Stimulated activated naive CD4-positive, alpha-beta T cell treated with Interleukin-2 at 50 U/mL for 16 hours (primary cell): ENCODE results near the gene CCDC69.
"Not testable (repeated sequence)": the region's sequence is repeated elsewhere in the genome, so short reads cannot be mapped to it uniquely, and the experiment has no call there.

ENCODE experiments used
- DNase-seq: peaks from one replicate; lab custom pipeline; 2025; lab: John Stamatoyannopoulos, UW

The CCDC69 gene

GRCh38 chr5:151222054-151222789 lies 1.7 kb downstream of the CCDC69 start:
- no peak for DNase-seq

- DNase-seq = no peak
Measured at GRCh38 chr5:151221574-151221973, 2.3 kb downstream of the CCDC69 start.

DNA sequence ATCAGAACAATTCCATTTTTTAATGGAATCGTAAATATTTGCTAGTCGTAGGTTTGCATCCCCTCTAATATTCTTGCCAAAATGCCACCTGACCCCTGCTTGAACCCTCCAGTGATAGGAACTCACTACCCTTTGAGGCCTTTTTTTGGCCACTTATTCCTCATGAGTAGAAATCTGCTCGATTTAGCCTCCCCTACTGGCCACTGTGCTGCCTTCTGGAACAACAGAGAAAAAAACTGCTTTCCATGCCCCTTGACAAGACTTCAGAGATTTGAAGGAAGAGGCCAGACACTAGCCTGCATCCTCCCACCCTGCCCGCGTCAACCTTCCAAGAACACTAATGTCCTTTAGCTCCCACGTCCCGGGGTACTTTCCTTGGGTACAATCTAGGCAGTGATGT lies 4.1 kb downstream of the CCDC69 start:
- no peak for DNase-seq

GRCh38 chr5:151219138-151219537 lies 4.8 kb downstream of the CCDC69 start:
- no peak for DNase-seq

DNA sequence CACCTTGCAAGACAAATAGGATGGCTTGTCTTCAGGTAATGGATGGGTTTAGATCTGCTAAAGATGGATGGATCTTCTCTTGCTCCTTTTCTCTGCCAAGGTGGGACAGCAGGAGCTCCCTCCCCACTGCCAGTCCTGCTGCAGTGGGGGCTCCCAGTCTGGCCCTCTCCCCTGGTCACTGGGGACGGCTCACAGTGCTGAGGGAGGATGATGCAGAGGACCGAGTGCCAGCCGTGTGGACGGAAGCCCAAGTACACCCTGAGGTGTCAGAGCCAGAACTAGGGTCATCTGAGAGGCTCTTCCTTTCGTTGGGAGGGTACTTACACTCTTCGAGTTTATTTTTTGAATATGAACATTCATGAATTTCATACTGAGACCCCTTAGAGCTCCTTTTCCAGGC lies 5.7 kb downstream of the CCDC69 start:
- DNase-seq = no peak

GRCh38 chr5:151216781-151217180 lies 7.1 kb downstream of the CCDC69 start:
- DNase-seq = no peak

DNA sequence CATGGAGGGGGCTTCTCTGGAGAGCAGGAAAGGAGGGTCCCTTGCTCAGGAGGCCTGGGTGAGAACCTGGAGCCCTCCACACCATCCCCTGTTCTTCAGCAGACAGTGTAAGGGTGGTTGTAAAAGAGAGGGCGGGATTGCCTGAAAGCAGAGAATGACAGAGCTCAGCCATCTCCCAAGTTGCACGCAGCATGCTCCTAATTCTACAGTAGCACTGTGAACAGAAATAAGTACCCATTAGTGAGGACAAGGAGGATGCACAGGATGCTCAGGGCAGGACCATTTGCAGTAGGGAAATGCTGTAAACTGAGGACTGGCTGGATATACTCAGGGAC lies 8.4 kb downstream of the CCDC69 start:
- DNase-seq = no peak

DNA sequence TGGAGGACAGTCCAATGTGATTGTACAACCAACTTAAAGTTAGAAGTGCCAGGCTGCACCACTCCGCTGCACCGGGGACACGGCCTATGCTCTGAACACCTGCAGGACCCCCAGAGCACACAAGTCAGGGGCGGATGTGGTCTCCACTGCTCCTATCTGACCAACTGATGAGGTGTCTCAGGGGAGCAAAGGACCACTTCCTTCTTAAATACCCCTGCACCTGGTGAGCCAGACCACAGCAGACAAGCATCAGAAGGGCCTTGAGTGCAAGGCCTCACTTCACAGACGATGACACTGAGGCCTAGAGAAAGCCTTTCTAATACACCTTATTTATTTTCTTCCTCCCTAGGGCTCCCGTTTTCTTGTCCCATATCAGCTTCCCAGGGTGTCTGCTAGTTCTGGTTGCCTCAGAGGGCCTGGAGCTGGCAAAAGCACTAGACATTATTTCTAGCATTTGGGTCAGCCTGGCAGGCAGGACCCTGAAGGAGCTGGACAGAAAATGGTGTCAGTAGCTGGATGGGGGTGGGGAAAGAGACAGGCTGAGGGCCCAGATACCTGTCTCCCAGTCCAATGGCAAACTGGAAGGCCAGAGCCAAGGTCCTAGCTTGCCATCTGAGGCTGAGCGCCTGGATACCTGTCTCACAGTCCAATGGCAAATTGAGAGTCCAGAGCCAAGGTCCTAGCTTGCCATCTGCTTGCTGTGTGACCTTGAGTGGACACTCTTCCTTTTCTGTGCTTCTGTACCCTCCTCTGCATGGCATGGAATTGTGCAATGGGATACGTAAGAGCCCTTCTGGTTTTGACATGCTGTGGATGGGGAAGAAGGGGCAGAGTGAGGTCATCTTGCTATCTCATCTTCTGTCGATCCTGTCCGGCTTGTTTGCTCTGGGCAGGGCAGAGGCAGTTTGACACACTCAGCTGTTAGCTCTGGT lies 9.0 kb downstream of the CCDC69 start:
- DNase-seq = no peak

GRCh38 chr5:151213803-151214613 lies 9.9 kb downstream of the CCDC69 start:
- DNase-seq = peak; percentile 79

DNA sequence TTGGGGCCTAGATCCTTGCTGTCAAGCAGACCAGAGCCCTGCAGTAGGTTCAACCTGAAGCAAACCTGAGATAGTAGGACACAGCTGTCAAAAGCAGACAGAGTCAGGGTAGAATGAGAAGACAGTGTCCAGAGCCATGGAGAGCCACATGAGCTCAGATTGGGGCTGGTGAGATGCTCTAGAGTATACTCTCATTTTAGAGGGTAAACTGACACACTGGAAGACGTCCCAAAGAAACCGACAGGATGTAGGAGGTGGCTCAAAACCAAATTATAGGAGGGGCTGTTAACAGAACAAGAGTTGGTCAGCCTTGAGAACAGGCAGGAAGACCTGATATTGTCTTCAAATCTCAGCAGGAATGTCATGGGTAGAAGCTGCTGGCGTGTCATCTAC lies 11.5 kb downstream of the CCDC69 start:
- DNase-seq = no peak

- DNase-seq = no peak
Measured at GRCh38 chr5:151208481-151208914, 15.4 kb downstream of the CCDC69 start.

DNA sequence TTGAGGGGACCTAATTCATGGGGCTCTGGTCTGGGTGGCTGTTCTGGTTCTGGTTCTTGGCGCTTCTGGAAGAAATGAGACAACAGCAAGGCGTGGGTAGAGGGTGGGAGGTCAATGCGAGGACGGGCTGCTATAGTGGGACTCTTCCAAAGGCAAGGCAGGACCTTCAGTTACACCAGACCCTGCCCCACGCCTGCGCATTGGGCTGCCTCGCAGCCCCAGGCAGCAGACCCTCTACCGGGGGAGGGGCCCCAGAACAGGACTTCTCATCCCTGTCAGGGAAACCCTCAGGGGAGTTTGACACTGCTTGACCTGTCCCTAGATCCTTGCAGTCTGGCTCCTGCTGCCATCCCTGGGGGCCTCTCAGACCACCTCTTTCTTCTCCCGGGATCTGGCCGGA lies 18.5 kb downstream of the CCDC69 start:
- DNase-seq = no peak

DNA sequence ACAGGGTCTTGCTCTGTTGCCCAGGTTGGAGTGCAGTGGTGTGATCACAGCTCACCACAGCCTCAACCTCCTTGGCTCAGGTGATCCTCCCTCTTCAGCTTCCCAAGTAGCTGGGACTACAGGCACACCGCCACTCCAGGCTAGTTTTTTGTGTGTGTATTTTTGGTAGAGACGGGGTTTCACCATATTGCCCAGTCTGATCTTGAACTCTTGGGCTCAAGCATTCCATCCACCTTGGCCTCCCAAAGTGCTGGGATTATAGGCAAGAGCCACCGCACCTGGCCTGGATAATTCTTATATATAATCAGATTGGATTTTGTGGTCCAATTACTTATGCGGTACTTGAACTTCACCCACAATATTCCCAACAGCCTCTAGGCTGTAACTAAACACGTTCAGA lies 19.8 kb downstream of the CCDC69 start:
- DNase-seq = no peak

- DNase-seq = peak; percentile 45
Measured at GRCh38 chr5:151202381-151203139, 21.3 kb downstream of the CCDC69 start.

GRCh38 chr5:151200913-151201595 lies 22.8 kb downstream of the CCDC69 start:
- DNase-seq = no peak

DNA sequence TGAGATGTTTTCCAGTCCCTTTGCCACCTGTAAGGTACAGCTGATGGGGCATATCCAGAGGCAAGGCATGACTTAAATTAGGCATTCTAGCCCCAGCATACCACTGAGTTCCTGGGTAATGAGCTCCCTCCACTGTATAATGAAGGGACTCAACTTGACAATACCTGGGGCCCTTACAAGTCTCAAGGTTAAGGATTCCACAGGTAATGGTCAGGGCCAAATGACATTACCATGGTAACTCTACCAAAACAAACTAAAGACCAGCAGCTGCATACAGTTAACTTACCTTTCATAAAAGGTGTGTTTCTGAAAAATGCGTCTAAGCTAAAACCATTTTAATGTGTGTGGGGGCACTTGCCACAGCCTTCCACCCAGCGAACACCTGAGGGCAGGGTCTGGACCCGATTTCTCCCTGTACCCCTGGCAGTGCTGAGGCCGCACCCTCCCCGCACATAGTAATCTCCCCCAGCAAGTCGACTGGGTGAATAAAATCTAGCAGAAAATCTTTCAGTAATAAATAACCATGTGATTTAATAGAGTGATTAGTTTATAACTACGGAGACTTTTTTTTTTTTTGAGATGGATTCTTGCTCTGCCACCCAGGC lies 24.2 kb downstream of the CCDC69 start:
- DNase-seq = no peak

DNA sequence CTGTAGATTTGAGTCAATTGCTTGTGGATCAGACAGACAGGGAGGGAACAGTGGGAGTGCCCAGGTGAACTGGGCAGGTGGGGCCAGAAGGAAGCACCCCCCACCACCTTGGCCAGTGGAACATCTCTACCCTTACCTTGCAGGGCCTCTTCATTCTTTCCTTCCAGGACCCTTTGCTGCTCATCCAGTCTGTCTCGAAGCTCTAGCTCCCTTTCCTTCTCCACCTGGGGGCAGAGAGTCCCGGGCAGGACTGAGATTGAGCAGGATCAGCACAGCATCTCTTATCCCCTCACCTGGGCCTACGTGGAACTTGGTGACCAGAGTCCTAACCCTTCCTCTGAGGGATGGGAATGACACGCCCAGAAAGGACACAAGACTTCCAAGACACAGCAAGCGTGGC lies 25.0 kb downstream of the CCDC69 start:
- DNase-seq = no peak

- DNase-seq = not testable (repeated sequence)
Measured at GRCh38 chr5:151197291-151197600, 26.6 kb downstream of the CCDC69 start.

DNA sequence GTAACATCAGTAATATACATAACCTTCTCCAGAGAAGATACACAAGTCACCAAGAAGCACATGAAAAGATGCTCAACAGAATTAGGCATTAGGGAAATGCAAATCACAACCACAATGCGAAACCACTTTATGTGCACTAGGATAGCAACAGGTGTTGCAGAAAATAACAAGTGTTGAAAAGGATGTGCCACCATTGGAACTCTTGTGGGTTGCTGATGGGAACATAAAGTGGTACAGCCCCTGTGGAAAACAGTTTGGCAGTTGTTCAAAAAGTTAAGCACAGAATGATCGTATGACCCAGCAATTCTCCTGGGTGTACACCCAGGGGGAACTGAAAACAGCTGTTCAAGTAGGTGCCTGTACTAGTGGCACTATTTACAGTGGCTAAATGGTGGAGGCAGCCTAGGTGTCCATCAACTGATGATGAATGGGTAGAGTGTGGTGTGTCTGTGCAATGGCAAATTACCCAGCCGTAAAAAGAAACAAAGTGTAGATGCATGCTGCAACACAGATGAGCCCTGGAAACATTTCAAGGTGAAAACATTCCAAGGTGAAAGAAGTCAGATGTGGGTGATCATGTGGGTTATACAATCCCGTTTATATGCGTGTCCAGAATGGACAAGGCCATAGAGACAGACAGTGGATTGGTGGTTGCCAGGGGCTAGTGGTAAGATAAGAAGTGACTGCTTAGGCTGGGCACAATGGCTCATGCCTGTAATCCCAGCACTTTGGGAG lies 27.2 kb downstream of the CCDC69 start:
- DNase-seq = no peak

DNA sequence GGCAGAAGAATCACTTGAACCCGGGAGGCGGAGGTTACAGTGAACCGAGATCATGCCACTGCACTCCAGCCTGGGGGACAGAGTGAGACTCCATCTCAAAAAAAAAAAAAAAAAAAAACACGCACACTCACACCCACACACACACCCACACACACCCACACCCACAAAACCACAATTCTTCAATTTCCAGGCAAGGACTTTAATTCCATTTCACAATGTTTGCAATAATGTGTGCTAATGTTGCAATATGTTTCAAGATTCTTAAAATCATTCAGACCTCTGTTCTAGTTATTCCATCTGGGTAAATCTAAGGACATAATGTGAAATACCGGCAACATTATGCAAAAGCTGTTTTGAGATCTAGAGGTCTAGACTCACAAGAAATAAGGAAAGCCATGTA lies 28.3 kb downstream of the CCDC69 start:
- DNase-seq = peak; percentile 23
